Peyer's patch (tissue), 4 donors: ENCODE measurements around the gene VPREB1.

Source experiments
- POLR2A ChIP-seq, 2 donors: fragments of 450-650 bp; IDR thresholded peaks; one replicate each; pipeline ENCODE4 v1.5.1; 2017; ENCODE audit warnings: antibody characterized with exemption in 2 of 2, mild to moderate bottlenecking in 2 of 2, moderate library complexity in 2 of 2
- TF ChIP-seq, protein P1 (sequence below), 6 experiments: fragments of 450-650 bp in 4 of 6; fragments of 200-600 bp in 2 of 6; sonication (generic) in 1 of 6; IDR thresholded peaks; one replicate each; pipeline ENCODE4 v1.5.1; 2017 to 2019; ENCODE audit warnings: antibody characterized with exemption in 6 of 6, mild to moderate bottlenecking in 3 of 6, moderate library complexity in 1 of 6

GRCh38 chr22:22219140-22219996 lies 25.2 kb upstream of the VPREB1 start:
- TF ChIP-seq, protein P1, sequence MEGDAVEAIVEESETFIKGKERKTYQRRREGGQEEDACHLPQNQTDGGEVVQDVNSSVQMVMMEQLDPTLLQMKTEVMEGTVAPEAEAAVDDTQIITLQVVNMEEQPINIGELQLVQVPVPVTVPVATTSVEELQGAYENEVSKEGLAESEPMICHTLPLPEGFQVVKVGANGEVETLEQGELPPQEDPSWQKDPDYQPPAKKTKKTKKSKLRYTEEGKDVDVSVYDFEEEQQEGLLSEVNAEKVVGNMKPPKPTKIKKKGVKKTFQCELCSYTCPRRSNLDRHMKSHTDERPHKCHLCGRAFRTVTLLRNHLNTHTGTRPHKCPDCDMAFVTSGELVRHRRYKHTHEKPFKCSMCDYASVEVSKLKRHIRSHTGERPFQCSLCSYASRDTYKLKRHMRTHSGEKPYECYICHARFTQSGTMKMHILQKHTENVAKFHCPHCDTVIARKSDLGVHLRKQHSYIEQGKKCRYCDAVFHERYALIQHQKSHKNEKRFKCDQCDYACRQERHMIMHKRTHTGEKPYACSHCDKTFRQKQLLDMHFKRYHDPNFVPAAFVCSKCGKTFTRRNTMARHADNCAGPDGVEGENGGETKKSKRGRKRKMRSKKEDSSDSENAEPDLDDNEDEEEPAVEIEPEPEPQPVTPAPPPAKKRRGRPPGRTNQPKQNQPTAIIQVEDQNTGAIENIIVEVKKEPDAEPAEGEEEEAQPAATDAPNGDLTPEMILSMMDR (IDR thresholded peaks at IDR 0.05), result no peak
- TF ChIP-seq POLR2A (IDR thresholded peaks at IDR 0.05), result no peak
